K562 (cell line): ENCODE data around the gene SIMC1. TPM values are rescaled to one million over a fixed set of nuclear protein-coding genes. Genes with fewer than 3 reads are reported as not detected.

Experiments used
- ASH1L ChIP-seq: fragments of 450-650 bp; IDR thresholded peaks from 2 replicates; pipeline ENCODE4 v1.6.1; 2018; ENCODE audit warnings: borderline replicate concordance, mild to moderate bottlenecking, low read depth; ENCODE audit not compliant: partially characterized antibody
- CHD2 ChIP-seq: IDR thresholded peaks from 2 replicates; pipeline ENCODE4 v1.6.1; 2011; ENCODE audit warnings: low read depth, low read length
- ESRRB ChIP-seq: fragments of 250-450 bp; sonication (Bioruptor Pico); IDR thresholded peaks from 2 replicates; pipeline ENCODE4 v1.5.0; 2020; ENCODE audit warnings: mild to moderate bottlenecking, moderate library complexity, borderline replicate concordance
- PURB ChIP-seq: sonication (generic); formaldehyde crosslinking; IDR thresholded peaks from 2 replicates; pipeline ENCODE4 v1.9.0; 2021; ENCODE audit warnings: low read depth, mild to moderate bottlenecking, missing genetic modification reagents
- SAFB ChIP-seq: fragments of 200-400 bp; formaldehyde crosslinking; IDR thresholded peaks from 2 replicates; pipeline ENCODE4 v1.6.1; 2017; ENCODE audit warnings: low read depth, low read length, borderline replicate concordance
- TSC22D4 ChIP-seq: fragments of 450-650 bp; IDR thresholded peaks from 2 replicates; pipeline ENCODE4 v1.6.1; 2016; ENCODE audit warnings: missing genetic modification characterization, missing biosample characterization, control low read depth
- ZNF282 ChIP-seq: sonication (generic); formaldehyde crosslinking; IDR thresholded peaks from 2 replicates; pipeline ENCODE4 v1.8.1; 2023; ENCODE audit warnings: missing genetic modification reagents
- ZNF778 ChIP-seq: fragments of 450-650 bp; formaldehyde crosslinking; IDR thresholded peaks from 2 replicates; pipeline ENCODE4 v1.4.0; 2020; ENCODE audit warnings: mild to moderate bottlenecking, moderate library complexity
- polyA plus RNA-seq, 8 experiments: library from polyadenylated mRNA; depleted of rRNA in 4 of 8; stranded (reverse) in 5 of 8; unstranded in 3 of 8; fragments of >200 nt; fragmentation: Nextera tagmentation in 2 of 8; fragmentation: Illumina TruSeq in 1 of 8; extraction: Ambion mirVana in 2 of 8; extraction: Trizol in 1 of 8; gene quantifications; 2 replicates each; pipeline versions ENCODE4 v1.2.1 to v1.2.3, GENCODE V29; 2011 to 2014; ENCODE audit warnings: inconsistent platforms in 1 of 8, missing spikeins in 1 of 8
- total RNA-seq, 7 experiments: library from RNA; depleted of rRNA in 6 of 7; stranded (reverse); fragments of >200 nt in 6 of 7; fragmentation: Illumina TruSeq in 2 of 7; extraction: Trizol in 2 of 7; gene quantifications; 2 replicates each; pipeline versions ENCODE4 v1.2.1 to v1.2.3, GENCODE V29; 2011 to 2021; ENCODE audit warnings: low replicate concordance in 1 of 7
- TF ChIP-seq, protein P1 (sequence below), 2 experiments: fragments of 150-350 bp in 1 of 2; IDR thresholded peaks; 2 replicates each; pipeline ENCODE4 v1.6.1; 2012 to 2016; ENCODE audit warnings: low read depth in 2 of 2, low read length in 2 of 2, mild to moderate bottlenecking in 1 of 2, moderate library complexity in 1 of 2
- TF ChIP-seq, protein P2 (sequence below): fragments of 250-450 bp; sonication (Bioruptor Pico); IDR thresholded peaks from 2 replicates; pipeline ENCODE4 v1.4.0; 2020; ENCODE audit warnings: borderline replicate concordance
- TF ChIP-seq, protein P3 (sequence below): fragments of 250-450 bp; sonication (Bioruptor Pico); IDR thresholded peaks from 2 replicates; pipeline ENCODE4 v1.5.0; 2020; ENCODE audit warnings: mild to moderate bottlenecking, borderline replicate concordance
- TF ChIP-seq, protein P4 (sequence below): sonication (generic); formaldehyde crosslinking; IDR thresholded peaks from 2 replicates; pipeline ENCODE4 v1.8.0; 2022; ENCODE audit warnings: mild to moderate bottlenecking, missing genetic modification reagents
- TF ChIP-seq, protein P5 (sequence below): fragments of 450-650 bp; IDR thresholded peaks from 2 replicates; pipeline ENCODE4 v1.6.1; 2018; ENCODE audit warnings: mild to moderate bottlenecking, low read depth; ENCODE audit not compliant: partially characterized antibody
- TF ChIP-seq, protein P6 (sequence below): sonication (generic); formaldehyde crosslinking; IDR thresholded peaks from 2 replicates; pipeline ENCODE4 v1.8.0; 2022; ENCODE audit warnings: missing genetic modification reagents, mild to moderate bottlenecking, moderate library complexity, borderline replicate concordance

Gene SIMC1
- total and polyA plus RNA-seq, 9 of the 15 experiments (the other 6 are each of a cell fraction or from before 2014, with no cell fraction given): 7.2 to 36.3 (median 14.7) TPM

DNA sequence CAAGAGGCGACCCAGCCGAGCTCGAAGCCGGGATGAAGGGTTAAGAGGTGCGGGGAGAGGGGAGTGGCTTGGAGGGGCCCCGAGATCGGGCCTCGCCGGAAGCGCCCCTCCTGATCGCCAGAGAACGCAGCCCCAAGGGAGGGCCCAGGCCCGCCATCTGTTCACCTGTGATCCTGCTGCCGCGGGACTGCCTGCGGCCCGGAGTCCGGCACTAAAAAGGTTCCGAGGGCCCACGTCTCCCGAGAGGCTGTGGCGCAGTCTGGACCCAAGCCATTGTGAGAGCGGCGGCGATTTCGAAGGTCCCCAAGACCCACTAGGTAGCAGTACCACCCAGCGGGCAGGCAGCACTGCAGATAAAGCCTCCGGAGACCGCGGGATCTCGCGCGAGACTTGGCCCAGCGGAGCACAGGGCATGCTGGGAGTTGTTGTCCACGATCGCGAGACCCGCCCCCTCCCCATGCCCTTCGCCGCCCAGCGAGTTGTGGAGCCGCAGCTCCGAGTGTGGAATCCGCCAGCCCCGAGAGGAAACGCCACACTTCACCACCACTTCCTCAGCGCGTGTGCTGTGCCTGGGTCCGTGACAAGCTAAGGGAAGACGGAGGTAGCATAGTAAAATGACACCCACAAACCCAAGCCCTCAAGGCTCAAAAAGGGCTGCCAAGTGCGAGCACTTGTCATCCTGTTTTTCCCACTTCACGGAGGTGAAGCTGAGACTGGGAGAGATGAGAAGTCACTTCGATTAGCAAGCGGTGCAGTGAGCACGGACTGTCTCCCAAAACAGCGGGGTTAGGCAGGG is 123.4 kb downstream of the SIMC1 start, which contains the start of gene KIAA1191 (continued):
- TF ChIP-seq, protein P1, sequence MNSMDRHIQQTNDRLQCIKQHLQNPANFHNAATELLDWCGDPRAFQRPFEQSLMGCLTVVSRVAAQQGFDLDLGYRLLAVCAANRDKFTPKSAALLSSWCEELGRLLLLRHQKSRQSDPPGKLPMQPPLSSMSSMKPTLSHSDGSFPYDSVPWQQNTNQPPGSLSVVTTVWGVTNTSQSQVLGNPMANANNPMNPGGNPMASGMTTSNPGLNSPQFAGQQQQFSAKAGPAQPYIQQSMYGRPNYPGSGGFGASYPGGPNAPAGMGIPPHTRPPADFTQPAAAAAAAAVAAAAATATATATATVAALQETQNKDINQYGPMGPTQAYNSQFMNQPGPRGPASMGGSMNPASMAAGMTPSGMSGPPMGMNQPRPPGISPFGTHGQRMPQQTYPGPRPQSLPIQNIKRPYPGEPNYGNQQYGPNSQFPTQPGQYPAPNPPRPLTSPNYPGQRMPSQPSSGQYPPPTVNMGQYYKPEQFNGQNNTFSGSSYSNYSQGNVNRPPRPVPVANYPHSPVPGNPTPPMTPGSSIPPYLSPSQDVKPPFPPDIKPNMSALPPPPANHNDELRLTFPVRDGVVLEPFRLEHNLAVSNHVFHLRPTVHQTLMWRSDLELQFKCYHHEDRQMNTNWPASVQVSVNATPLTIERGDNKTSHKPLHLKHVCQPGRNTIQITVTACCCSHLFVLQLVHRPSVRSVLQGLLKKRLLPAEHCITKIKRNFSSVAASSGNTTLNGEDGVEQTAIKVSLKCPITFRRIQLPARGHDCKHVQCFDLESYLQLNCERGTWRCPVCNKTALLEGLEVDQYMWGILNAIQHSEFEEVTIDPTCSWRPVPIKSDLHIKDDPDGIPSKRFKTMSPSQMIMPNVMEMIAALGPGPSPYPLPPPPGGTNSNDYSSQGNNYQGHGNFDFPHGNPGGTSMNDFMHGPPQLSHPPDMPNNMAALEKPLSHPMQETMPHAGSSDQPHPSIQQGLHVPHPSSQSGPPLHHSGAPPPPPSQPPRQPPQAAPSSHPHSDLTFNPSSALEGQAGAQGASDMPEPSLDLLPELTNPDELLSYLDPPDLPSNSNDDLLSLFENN (IDR thresholded peaks at IDR 0.05; ENCODE audit: low read depth in 2 of 2, low read length in 2 of 2): no peak
- TF ChIP-seq TSC22D4 (tag) (no peak), ASH1L (no peak), ESRRB (CRISPR knock-in tag) (no peak), PURB (CRISPR knock-in tag) (no peak), SAFB (peak; percentile 92), ZNF778 (no peak), CHD2 (peak; percentile 99), ZNF282 (CRISPR knock-in tag) (no peak)
- TF ChIP-seq, protein P2, sequence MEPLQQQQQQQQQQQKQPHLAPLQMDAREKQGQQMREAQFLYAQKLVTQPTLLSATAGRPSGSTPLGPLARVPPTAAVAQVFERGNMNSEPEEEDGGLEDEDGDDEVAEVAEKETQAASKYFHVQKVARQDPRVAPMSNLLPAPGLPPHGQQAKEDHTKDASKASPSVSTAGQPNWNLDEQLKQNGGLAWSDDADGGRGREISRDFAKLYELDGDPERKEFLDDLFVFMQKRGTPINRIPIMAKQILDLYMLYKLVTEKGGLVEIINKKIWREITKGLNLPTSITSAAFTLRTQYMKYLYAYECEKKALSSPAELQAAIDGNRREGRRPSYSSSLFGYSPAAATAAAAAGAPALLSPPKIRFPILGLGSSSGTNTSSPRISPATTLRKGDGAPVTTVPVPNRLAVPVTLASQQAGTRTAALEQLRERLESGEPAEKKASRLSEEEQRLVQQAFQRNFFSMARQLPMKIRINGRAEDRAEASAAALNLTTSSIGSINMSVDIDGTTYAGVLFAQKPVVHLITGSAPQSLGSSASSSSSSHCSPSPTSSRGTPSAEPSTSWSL: no peak
- TF ChIP-seq, protein P3, sequence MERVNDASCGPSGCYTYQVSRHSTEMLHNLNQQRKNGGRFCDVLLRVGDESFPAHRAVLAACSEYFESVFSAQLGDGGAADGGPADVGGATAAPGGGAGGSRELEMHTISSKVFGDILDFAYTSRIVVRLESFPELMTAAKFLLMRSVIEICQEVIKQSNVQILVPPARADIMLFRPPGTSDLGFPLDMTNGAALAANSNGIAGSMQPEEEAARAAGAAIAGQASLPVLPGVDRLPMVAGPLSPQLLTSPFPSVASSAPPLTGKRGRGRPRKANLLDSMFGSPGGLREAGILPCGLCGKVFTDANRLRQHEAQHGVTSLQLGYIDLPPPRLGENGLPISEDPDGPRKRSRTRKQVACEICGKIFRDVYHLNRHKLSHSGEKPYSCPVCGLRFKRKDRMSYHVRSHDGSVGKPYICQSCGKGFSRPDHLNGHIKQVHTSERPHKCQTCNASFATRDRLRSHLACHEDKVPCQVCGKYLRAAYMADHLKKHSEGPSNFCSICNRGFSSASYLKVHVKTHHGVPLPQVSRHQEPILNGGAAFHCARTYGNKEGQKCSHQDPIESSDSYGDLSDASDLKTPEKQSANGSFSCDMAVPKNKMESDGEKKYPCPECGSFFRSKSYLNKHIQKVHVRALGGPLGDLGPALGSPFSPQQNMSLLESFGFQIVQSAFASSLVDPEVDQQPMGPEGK (CRISPR knock-in tag): no peak
- TF ChIP-seq, protein P4, sequence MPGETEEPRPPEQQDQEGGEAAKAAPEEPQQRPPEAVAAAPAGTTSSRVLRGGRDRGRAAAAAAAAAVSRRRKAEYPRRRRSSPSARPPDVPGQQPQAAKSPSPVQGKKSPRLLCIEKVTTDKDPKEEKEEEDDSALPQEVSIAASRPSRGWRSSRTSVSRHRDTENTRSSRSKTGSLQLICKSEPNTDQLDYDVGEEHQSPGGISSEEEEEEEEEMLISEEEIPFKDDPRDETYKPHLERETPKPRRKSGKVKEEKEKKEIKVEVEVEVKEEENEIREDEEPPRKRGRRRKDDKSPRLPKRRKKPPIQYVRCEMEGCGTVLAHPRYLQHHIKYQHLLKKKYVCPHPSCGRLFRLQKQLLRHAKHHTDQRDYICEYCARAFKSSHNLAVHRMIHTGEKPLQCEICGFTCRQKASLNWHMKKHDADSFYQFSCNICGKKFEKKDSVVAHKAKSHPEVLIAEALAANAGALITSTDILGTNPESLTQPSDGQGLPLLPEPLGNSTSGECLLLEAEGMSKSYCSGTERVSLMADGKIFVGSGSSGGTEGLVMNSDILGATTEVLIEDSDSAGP (CRISPR knock-in tag): no peak
- TF ChIP-seq, protein P5, sequence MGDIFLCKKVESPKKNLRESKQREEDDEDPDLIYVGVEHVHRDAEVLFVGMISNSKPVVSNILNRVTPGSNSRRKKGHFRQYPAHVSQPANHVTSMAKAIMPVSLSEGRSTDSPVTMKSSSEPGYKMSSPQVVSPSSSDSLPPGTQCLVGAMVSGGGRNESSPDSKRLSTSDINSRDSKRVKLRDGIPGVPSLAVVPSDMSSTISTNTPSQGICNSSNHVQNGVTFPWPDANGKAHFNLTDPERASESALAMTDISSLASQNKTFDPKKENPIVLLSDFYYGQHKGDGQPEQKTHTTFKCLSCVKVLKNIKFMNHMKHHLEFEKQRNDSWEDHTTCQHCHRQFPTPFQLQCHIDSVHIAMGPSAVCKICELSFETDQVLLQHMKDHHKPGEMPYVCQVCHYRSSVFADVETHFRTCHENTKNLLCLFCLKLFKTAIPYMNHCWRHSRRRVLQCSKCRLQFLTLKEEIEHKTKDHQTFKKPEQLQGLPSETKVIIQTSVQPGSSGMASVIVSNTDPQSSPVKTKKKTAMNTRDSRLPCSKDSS: no peak
- TF ChIP-seq, protein P6, sequence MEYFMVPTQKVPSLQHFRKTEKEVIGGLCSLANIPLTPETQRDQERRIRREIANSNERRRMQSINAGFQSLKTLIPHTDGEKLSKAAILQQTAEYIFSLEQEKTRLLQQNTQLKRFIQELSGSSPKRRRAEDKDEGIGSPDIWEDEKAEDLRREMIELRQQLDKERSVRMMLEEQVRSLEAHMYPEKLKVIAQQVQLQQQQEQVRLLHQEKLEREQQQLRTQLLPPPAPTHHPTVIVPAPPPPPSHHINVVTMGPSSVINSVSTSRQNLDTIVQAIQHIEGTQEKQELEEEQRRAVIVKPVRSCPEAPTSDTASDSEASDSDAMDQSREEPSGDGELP (CRISPR knock-in tag): peak; percentile 89
